Thoracic aorta (tissue), 2 donors: ENCODE results near the gene WIPF2. TPM values are rescaled to one million over a fixed set of nuclear protein-coding genes. Genes with fewer than 3 reads are reported as not detected.

ENCODE experiments used
- ATAC-seq: fragments of 150-250 bp; one replicate; pipeline ENCODE4 v1.8.0; 2017; ENCODE audit warnings: low read depth; ENCODE audit not compliant: insufficient number of reproducible peaks, low FRiP score
- DNase-seq: peaks from one replicate; pipeline ENCODE4 v3.0.0-alpha.2; 2020; ENCODE audit warnings: low spot score
- H3K27ac ChIP-seq, 2 donors: fragments of 200-600 bp; sonication (generic); 1 replicate in 1 of 2; 2 replicates in 1 of 2; pipeline ENCODE4 v1.5.1; 2016; ENCODE audit warnings: mild to moderate bottlenecking in 2 of 2, moderate library complexity in 2 of 2
- H3K27me3 ChIP-seq: fragments of 200-600 bp; sonication (generic); replicated peaks from 2 replicates; pipeline ENCODE4 v1.6.0; 2016; ENCODE audit warnings: mild to moderate bottlenecking; ENCODE audit not compliant: insufficient read depth
- H3K36me3 ChIP-seq: fragments of 200-600 bp; sonication (generic); one replicate; pipeline ENCODE4 v1.5.1; 2016
- H3K4me1 ChIP-seq, 2 donors: fragments of 200-600 bp; sonication (generic); 1 replicate in 1 of 2; 2 replicates in 1 of 2; pipeline versions ENCODE4 v1.5.1 to v1.6.0; 2016; ENCODE audit warnings: low read depth in 2 of 2, mild to moderate bottlenecking in 1 of 2; ENCODE audit not compliant: control insufficient read depth in 1 of 2
- H3K4me3 ChIP-seq: fragments of 200-600 bp; sonication (generic); 2 replicates; pipeline ENCODE4 v1.5.1; 2016; ENCODE audit warnings: mild to moderate bottlenecking
- H3K9me3 ChIP-seq: fragments of 200-600 bp; sonication (generic); 2 replicates; pipeline ENCODE4 v1.5.1; 2016
- CTCF ChIP-seq: fragments of 200-600 bp; sonication (generic); IDR thresholded peaks from one replicate; pipeline ENCODE4 v1.5.1; 2019; ENCODE audit warnings: antibody characterized with exemption
- total RNA-seq, 2 donors: library from RNA; depleted of rRNA; stranded (reverse); fragments of >200 nt; gene quantifications; one replicate each; pipeline versions ENCODE4 v1.1.0 to v1.2.3, GENCODE V29; 2016

The WIPF2 gene
- total RNA-seq, 2 donors from 2014 or later, result 8.9 to 14.0 TPM

- no peak overlapping the region for H3K4me3 ChIP-seq
- H3K4me1 ChIP-seq, result peaks cover 81 to 91% of the 10 kb centered on the region in 2 donors
- DNase-seq (no peak), ATAC-seq (no peak)
- no peak for TF ChIP-seq CTCF
- H3K36me3 ChIP-seq, result no peaks in the 10 kb centered on the region
- H3K27ac ChIP-seq, result peak overlapping the region; percentile 84 to 91
- H3K9me3 ChIP-seq, result no peaks in the 10 kb centered on the region
- no peaks in the 10 kb centered on the region for H3K27me3 ChIP-seq
Observed at GRCh38 chr17:40313668-40314583, 94.8 kb downstream of the WIPF2 start.

- TF ChIP-seq CTCF, result no peak
- no peak overlapping the region for H3K4me3 ChIP-seq
- ATAC-seq, result peak; percentile 29
- H3K36me3 ChIP-seq, result no peaks in the 10 kb centered on the region
- H3K4me1 ChIP-seq, result peaks cover 81 to 91% of the 10 kb centered on the region in 2 donors
- H3K9me3 ChIP-seq, result no peaks in the 10 kb centered on the region
- H3K27ac ChIP-seq, result peak overlapping the region; percentile 84 to 91
- H3K27me3 ChIP-seq, result no peaks in the 10 kb centered on the region
- peak; percentile 97 for DNase-seq
Observed at GRCh38 chr17:40314584-40314956, 95.5 kb downstream of the WIPF2 start.

GRCh38 chr17:40315206-40315605, 96.1 kb downstream of the WIPF2 start:
- Histone ChIP-seq H3K36me3 (no peaks in the 10 kb centered on the region), H3K4me1 (peaks cover 81 to 91% of the 10 kb centered on the region in 2 donors), H3K9me3 (no peaks in the 10 kb centered on the region), H3K4me3 (no peak overlapping the region), H3K27me3 (no peaks in the 10 kb centered on the region), H3K27ac (peak overlapping the region; percentile 91)
- DNase-seq (no peak), ATAC-seq (no peak)
- TF ChIP-seq CTCF, result no peak

- H3K36me3 ChIP-seq, result no peaks in the 10 kb centered on the region
- no peak for TF ChIP-seq CTCF
- peak overlapping the region; percentile 91 for H3K27ac ChIP-seq
- H3K4me3 ChIP-seq, result no peak overlapping the region
- H3K27me3 ChIP-seq, result no peaks in the 10 kb centered on the region
- no peaks in the 10 kb centered on the region for H3K9me3 ChIP-seq
- ATAC-seq, result no peak
- peaks cover 82 to 91% of the 10 kb centered on the region in 2 donors for H3K4me1 ChIP-seq
- no peak for DNase-seq
Observed at GRCh38 chr17:40315678-40316570, 96.8 kb downstream of the WIPF2 start.
